ENCODE measurements around the gene SLC25A51. TPM values are rescaled to one million over a fixed set of nuclear protein-coding genes. Genes with fewer than 3 reads are reported as not detected.

SLC25A51 gene
- total RNA-seq, 2 donors from 2014 or later: 19.4 to 22.7 TPM

DNA sequence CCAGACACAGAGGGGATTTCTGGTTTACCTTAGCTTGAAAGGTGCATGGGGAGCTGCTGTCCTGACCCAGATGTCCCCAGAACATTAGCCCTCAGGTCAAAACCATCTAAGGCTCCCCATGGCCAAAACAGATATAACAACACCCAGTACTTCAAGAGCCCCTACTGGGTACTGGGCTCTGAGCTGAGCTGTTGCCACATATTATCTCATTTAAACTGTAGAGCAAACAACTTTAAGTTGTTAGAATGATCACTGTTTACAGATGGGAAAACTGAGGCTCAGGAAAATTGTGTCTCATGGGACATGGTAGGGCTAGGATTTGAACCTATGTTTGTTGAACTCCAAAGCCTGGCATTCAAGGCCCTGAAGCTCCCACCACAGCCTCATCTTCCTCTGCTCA is 20.6 kb upstream of the SLC25A51 start:
- TF ChIP-seq, protein P1, sequence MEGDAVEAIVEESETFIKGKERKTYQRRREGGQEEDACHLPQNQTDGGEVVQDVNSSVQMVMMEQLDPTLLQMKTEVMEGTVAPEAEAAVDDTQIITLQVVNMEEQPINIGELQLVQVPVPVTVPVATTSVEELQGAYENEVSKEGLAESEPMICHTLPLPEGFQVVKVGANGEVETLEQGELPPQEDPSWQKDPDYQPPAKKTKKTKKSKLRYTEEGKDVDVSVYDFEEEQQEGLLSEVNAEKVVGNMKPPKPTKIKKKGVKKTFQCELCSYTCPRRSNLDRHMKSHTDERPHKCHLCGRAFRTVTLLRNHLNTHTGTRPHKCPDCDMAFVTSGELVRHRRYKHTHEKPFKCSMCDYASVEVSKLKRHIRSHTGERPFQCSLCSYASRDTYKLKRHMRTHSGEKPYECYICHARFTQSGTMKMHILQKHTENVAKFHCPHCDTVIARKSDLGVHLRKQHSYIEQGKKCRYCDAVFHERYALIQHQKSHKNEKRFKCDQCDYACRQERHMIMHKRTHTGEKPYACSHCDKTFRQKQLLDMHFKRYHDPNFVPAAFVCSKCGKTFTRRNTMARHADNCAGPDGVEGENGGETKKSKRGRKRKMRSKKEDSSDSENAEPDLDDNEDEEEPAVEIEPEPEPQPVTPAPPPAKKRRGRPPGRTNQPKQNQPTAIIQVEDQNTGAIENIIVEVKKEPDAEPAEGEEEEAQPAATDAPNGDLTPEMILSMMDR (IDR thresholded peaks at IDR 0.05): no peak
- Histone ChIP-seq H3K9ac (ENCODE audit: low read depth in 2 of 2, low read length in 2 of 2) (no peak overlapping the region), H3K4me1 (no peaks in the 10 kb centered on the region), H3K36me3 (no peaks in the 10 kb centered on the region), H3K27me3 (no peaks in the 10 kb centered on the region), H3K4me3 (no peak overlapping the region), H3K9me3 (no peaks in the 10 kb centered on the region), H3K27ac (no peak overlapping the region)
- no peak for DNase-seq
- intact Hi-C loops (cut with DNase I): no loop called here

DNA sequence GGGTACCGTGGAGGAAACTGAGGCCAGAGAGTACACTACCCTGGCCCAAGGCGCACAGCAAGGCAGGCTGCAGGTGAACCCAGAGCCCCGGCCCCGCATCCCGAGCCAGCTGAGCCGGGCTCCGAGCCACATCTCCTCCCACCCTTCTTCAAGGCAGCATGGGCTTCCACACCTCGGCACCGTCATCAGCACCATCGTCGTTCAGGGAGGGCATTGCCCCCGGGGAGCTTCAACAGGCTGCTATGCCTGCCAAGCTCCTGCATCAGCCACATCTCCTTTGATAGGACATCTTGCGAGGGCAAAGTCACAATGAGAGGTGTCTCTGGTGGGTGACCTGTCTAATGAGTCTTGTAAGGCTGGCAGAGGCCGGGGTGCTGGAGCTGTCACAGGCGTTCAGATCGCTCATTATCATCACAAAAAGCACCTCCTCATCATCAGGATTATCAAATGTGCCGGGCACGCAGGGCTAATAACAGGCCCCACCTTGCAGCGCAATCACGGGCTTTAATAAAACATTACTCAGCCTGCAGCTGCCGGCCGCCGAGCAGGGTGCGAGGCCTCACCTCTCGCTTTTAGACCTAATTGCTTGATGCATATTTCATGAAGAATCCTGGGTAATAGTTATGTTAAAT is 20.0 kb upstream of the SLC25A51 start:
- no peak for DNase-seq
- intact Hi-C loops (cut with DNase I): no loop called here
- H3K4me3 ChIP-seq: no peak overlapping the region
- no peak overlapping the region for H3K27ac ChIP-seq
- no peaks in the 10 kb centered on the region for H3K36me3 ChIP-seq
- H3K9ac ChIP-seq (ENCODE audit: low read depth in 2 of 2, low read length in 2 of 2): no peak overlapping the region
- H3K9me3 ChIP-seq: no peaks in the 10 kb centered on the region
- TF ChIP-seq, protein P1 (IDR thresholded peaks at IDR 0.05): no peak
- H3K27me3 ChIP-seq: no peaks in the 10 kb centered on the region
- no peaks in the 10 kb centered on the region for H3K4me1 ChIP-seq

DNA sequence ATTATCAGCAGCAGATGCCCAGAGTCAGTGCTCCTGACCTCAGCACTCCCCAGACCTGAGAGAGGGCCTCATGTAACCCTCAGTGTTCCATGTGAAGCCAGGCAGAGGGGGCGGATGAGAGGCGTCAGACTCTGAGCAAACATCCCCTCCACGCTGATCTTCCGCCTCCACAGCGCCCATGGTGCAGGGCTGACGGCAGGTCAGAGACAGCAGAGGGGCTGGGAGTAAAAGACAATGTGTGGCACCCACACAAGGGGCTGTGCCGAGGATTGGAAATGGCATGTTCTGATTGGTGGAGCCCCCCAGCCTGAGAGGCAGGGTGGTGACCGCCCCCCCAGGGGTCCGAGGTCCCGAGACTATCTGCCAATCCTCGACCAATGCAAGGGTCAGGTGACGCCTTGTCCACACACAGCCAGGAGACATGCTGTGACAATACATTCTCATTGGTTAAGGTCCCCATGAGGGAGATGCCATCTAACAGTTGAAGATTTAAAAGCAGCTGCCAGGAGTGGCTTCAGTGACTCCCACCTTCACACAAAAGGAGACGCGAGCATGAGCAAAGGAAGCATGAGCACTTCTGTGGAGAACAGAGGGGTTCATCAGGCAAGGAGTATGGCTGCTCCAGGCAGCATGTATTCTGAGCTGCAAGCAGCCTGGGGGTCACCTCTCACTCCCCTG is 19.3 kb upstream of the SLC25A51 start:
- TF ChIP-seq, protein P1 (IDR thresholded peaks at IDR 0.05): no peak
- no peaks in the 10 kb centered on the region for H3K9me3 ChIP-seq
- no peaks in the 10 kb centered on the region for H3K27me3 ChIP-seq
- no peaks in the 10 kb centered on the region for H3K36me3 ChIP-seq
- DNase-seq: no peak
- intact Hi-C loops (cut with DNase I): no loop called here
- no peak overlapping the region for H3K4me3 ChIP-seq
- no peak overlapping the region for H3K27ac ChIP-seq
- no peaks in the 10 kb centered on the region for H3K4me1 ChIP-seq
- no peak overlapping the region for H3K9ac ChIP-seq (ENCODE audit: low read depth in 2 of 2, low read length in 2 of 2)

DNA sequence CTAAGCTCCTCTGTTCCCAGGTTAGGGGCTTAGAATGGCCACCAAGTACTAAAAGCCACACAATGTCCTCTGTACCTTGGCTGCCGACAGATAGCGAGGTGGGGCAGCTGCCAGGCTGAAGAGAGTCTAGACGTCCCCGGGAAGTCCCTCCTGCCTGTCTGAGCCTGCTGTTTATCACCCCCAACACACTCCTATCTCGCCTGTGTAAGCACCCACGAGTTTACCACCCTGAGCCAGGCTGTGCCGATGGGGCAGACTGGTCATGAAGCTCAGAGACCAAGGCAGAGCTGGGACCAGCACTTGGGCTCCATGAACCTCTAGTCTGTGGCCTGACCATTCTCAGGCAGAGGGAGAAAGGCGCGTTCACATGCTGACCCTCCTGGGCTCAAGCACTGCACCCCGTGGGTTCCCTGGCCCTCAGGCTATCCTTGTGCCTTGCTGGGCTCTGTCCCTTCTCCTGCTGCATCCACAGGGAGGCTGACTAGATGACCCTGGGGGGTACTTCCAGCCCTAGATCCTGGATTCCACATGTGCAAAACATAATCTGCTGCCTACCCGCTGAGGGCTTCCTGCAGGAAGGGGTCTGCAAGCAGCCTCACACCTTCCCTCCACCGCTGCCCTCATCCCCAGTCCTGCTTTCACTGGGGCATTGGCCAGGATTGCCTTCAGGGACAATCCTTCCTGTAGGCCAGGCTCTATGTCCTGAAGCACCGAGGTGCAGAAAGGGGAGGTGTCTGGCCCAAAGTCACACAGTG is 18.6 kb upstream of the SLC25A51 start:
- Histone ChIP-seq H3K27me3 (no peaks in the 10 kb centered on the region), H3K4me3 (no peak overlapping the region), H3K9me3 (no peaks in the 10 kb centered on the region), H3K9ac (ENCODE audit: low read depth in 2 of 2, low read length in 2 of 2) (no peak overlapping the region), H3K4me1 (no peaks in the 10 kb centered on the region), H3K27ac (no peak overlapping the region), H3K36me3 (no peaks in the 10 kb centered on the region)
- intact Hi-C loops (cut with DNase I): no loop called here
- DNase-seq: no peak
- TF ChIP-seq, protein P1 (IDR thresholded peaks at IDR 0.05): no peak

DNA sequence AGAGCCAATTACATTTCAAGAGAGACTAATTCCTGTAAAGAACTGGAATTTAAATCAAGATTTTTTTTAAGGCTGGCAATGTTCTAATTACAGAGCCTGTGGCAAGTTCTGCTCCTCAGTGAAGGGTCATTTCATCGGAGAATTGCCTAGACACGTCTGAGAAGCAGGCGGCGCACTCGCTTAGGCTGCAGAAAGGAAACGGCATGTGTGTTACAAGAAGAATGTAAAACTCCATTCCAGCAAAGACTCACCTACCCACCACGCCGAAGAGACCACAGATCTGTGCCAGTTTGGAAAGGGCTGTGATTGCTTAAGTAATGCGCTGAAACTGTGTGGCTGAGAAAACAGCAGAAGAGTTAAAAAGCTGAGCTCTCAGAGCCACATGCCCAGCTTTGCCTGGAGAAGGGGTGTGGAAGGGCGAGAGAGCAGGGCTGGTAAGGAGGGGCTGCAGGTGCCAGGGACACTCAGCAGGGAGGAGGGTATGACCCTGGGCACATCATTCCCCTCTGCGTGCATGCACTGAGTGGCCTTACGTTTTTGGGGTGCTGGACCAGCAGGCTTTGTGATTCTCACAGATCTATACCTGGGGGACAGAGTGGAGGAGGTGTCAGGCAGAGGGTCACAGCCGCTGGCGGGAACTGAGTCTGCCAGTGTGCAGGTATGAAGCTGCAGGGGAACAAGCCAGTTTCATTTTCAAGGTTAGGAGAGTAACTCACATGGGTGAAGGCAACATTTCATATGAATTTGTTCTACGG is 17.8 kb upstream of the SLC25A51 start:
- H3K4me3 ChIP-seq: no peak overlapping the region
- no peak overlapping the region for H3K27ac ChIP-seq
- TF ChIP-seq, protein P1 (IDR thresholded peaks at IDR 0.05): no peak
- DNase-seq: no peak
- H3K9me3 ChIP-seq: no peaks in the 10 kb centered on the region
- no peaks in the 10 kb centered on the region for H3K4me1 ChIP-seq
- intact Hi-C loops (cut with DNase I): no loop called here
- H3K36me3 ChIP-seq: no peaks in the 10 kb centered on the region
- H3K27me3 ChIP-seq: no peaks in the 10 kb centered on the region
- no peak overlapping the region for H3K9ac ChIP-seq (ENCODE audit: low read depth in 2 of 2, low read length in 2 of 2)

All from colonic mucosa (tissue), 4 donors.